ENCODE measurements around the gene STXBP1. TPM values are rescaled to one million over a fixed set of nuclear protein-coding genes. Genes with fewer than 3 reads are reported as not detected.
A peak's percentile ranks its signal among the peaks of the same experiment; 100 is the strongest.

The STXBP1 gene
- total RNA-seq, 1 experiment from 2014 or later, result 40.6 TPM

GRCh38 chr9:127723444-127723843 is 111.4 kb downstream of the STXBP1 start (continued):
- TF ChIP-seq REST (IDR thresholded peaks at IDR 0.05; ENCODE audit: low read depth), result no peak
- no peak for TF ChIP-seq CEBPB (IDR thresholded peaks at IDR 0.05; ENCODE audit: low read depth)
- no peak for TF ChIP-seq TCF7L2 (IDR thresholded peaks at IDR 0.05; ENCODE audit: borderline replicate concordance, extremely low read depth, insufficient read depth, insufficient read length)
- TF ChIP-seq MAX (IDR thresholded peaks at IDR 0.05), result no peak
- no peak for TF ChIP-seq POLR2A (IDR thresholded peaks at IDR 0.05; ENCODE audit: borderline replicate concordance, extremely low read depth, insufficient read depth, insufficient read length)

DNA sequence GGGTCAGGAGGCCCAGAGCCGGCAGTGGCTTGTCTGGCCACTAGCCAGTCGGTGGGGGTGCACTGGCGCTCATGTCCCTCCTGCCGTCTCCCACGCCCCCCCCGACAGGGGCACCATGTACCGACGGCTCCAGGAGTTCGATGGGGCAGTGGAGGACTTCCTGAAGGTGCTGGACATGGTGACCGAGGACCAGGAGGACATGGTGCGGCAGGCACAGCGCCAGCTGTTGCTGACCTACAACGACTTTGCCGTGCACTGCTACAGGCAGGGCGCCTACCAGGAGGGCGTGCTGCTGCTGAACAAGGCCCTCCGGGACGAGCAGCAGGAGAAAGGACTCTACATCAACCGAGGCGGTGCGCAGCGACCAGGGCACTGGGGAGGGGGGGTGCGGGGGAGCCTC is 111.9 kb downstream of the STXBP1 start:
- no peak for TF ChIP-seq CEBPB (IDR thresholded peaks at IDR 0.05; ENCODE audit: low read depth)
- TF ChIP-seq JUND (IDR thresholded peaks at IDR 0.05), result no peak
- TF ChIP-seq TCF7L2 (IDR thresholded peaks at IDR 0.05; ENCODE audit: borderline replicate concordance, extremely low read depth, insufficient read depth, insufficient read length), result no peak
- no peak for TF ChIP-seq REST (IDR thresholded peaks at IDR 0.05; ENCODE audit: low read depth)
- no peak for TF ChIP-seq ATF3 (IDR thresholded peaks at IDR 0.05)
- TF ChIP-seq, protein P1, sequence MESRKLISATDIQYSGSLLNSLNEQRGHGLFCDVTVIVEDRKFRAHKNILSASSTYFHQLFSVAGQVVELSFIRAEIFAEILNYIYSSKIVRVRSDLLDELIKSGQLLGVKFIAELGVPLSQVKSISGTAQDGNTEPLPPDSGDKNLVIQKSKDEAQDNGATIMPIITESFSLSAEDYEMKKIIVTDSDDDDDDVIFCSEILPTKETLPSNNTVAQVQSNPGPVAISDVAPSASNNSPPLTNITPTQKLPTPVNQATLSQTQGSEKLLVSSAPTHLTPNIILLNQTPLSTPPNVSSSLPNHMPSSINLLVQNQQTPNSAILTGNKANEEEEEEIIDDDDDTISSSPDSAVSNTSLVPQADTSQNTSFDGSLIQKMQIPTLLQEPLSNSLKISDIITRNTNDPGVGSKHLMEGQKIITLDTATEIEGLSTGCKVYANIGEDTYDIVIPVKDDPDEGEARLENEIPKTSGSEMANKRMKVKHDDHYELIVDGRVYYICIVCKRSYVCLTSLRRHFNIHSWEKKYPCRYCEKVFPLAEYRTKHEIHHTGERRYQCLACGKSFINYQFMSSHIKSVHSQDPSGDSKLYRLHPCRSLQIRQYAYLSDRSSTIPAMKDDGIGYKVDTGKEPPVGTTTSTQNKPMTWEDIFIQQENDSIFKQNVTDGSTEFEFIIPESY (IDR thresholded peaks at IDR 0.05; ENCODE audit: extremely low read depth, insufficient replicate concordance, low read length), result no peak
- TF ChIP-seq EZH2 (IDR thresholded peaks at IDR 0.05), result no peak
- no peak for TF ChIP-seq SIN3A (IDR thresholded peaks at IDR 0.05; ENCODE audit: low read depth)
- H3K9me2 ChIP-seq (ENCODE audit: insufficient read depth), result no peaks in the 10 kb centered on the region
- H3K27me3 ChIP-seq (ENCODE audit: insufficient read depth, low read length), result no peaks in the 10 kb centered on the region
- H3K9ac ChIP-seq (ENCODE audit: low read length), result no peak overlapping the region
- intact Hi-C loops (cut with micrococcal nuclease), result loop anchor here (5.0 kb wide), 2 partner anchors 112 to 202 kb away; partner anchors contain the start of gene STXBP1
- ChIA-PET CTCF (interaction anchor here (2.7 kb wide), 1 partner anchor 11 kb away, joined by 17 read pairs; the partner anchor contains the start of gene TOR2A), POLR2A (interaction anchor here (1.1 kb wide), 1 partner anchor 11 kb away, joined by 3 read pairs; the partner anchor contains the start of gene TOR2A), RAD21 (ENCODE audit: low non-redundant PET in 1 of 2, low total read pairs in 2 of 2, uncharacterized antibody in 2 of 2, unreplicated experiment in 2 of 2) (no interaction called here)
- ATAC-seq (no peak), DNase-seq (ENCODE audit: low read depth, low spot score) (no peak)
- no peaks in the 10 kb centered on the region for H4K20me1 ChIP-seq (ENCODE audit: insufficient read depth)
- H3K4me3 ChIP-seq (replicated peaks in 1 of 2; ENCODE audit: low read depth in 1 of 2, low read length in 2 of 2), result no peak overlapping the region
- no peak overlapping the region for H2AFZ ChIP-seq (ENCODE audit: low read depth, low read length, poor library complexity, severe bottlenecking)
- no peaks in the 10 kb centered on the region for H3K36me3 ChIP-seq (ENCODE audit: control insufficient read depth in 1 of 2, insufficient read depth in 2 of 2, low read length in 2 of 2)
- peak overlapping the region; percentile 57 for H3K4me2 ChIP-seq (ENCODE audit: low read length)
- no peaks in the 10 kb centered on the region for H3K9me3 ChIP-seq (ENCODE audit: control insufficient read depth in 1 of 2, insufficient read depth in 1 of 2, low read depth in 1 of 2, low read length in 2 of 2)
- BruUV-seq (replicated peaks), result no TSS peak
- peaks cover 54 to 62% of the 10 kb centered on the region in 2 experiments for H3K4me1 ChIP-seq (ENCODE audit: control insufficient read depth in 1 of 2, insufficient read depth in 2 of 2, low read length in 2 of 2)
- no peaks in the 10 kb centered on the region for H3K79me2 ChIP-seq (ENCODE audit: insufficient read depth, low read length)
- peak overlapping the region; percentile 50; the same call in 1 of the 2 replicates for H3K27ac ChIP-seq (ENCODE audit: low read depth, low read length)
